Renal cortical epithelial cell (primary cell): Measurements from ENCODE around the gene USE1. TPM values are rescaled to one million over a fixed set of nuclear protein-coding genes. Genes with fewer than 3 reads are reported as not detected.

Source experiments
- DNase-seq: peaks from one replicate; pipeline ENCODE4 v3.0.0-alpha.2; 2011; ENCODE audit warnings: low read depth
- total RNA-seq: library from RNA; depleted of rRNA; stranded (reverse); fragments of >200 nt; gene quantifications from 2 replicates; pipeline ENCODE4 v1.2.3, GENCODE V29; 2014

The USE1 gene
- total RNA-seq, 1 donor from 2014 or later = 22.3 TPM

DNA sequence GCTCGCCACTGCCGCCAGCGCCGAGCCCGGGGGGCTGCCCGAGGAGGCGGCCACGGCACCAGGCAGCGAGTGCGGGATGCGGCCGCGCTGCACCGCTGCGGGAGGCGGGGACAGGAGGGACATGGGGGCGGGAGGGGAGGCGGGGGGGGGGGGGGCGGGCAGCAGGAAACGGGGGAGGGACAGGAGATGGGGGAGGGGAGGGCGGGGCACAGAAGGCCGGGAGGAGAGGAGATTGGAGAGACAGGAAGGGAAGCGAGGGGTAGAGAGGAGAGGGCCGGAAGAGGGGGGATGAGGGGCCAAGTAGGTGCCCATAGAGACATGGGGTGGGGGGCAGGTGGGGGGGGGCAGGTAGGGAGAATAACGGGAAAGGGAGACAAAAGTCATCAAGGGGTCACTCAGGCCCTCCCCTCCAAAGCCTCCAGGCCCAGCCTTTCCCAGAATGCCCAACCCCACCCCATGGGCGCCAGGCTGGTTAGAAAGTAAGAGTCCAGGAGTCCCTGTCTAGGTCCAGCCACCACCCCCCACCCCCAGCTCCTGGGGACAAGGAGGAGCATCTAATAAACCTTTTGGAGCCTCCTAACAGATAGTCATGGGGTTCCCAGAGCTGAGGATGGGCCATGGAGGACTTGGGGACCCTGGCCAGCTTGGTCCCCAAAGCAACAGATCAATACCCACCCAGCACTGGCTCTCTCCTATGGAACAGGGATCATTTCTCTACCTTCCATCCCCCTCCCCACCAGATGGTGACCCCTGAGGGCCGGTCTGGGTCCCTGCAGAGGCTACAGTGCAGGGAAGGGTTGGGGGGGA, 21.0 kb downstream of the USE1 start:
- no peak for DNase-seq

DNA sequence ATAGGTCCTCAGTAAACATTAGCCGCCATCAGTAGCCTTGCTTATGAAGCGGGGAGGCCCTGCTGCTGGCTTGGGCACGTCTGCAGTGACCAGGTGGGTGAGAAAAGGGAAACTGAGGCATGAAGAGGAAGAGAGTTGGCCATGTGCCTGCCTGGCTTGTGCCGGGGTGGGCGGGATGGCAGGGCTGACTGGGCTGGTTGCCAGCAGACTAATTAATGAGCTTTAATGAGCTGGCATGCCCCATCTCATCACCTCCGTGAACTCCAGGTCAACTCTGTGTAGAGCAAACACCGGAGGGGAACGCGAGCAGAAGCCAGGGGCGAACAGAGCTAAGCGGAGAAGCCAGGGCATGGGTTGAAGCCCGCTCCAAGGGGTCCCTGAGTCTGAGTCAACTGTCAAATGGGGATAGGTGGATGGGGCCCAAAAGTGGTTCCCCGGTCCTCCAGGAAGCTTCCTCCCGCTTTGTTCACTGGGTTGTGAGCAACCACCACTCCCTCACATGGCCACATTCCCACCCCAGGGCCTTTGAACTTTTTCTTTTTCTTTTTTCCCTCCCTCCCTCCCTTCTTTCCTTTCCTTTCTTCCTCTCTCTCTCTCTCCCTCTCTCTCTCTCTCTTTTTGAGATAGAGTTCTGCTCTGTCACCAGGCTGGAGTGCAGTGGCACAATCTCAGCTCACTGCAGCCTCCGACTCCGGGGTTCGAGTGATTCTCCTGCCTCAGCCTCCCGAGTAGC, 21.8 kb downstream of the USE1 start:
- DNase-seq = no peak

DNA sequence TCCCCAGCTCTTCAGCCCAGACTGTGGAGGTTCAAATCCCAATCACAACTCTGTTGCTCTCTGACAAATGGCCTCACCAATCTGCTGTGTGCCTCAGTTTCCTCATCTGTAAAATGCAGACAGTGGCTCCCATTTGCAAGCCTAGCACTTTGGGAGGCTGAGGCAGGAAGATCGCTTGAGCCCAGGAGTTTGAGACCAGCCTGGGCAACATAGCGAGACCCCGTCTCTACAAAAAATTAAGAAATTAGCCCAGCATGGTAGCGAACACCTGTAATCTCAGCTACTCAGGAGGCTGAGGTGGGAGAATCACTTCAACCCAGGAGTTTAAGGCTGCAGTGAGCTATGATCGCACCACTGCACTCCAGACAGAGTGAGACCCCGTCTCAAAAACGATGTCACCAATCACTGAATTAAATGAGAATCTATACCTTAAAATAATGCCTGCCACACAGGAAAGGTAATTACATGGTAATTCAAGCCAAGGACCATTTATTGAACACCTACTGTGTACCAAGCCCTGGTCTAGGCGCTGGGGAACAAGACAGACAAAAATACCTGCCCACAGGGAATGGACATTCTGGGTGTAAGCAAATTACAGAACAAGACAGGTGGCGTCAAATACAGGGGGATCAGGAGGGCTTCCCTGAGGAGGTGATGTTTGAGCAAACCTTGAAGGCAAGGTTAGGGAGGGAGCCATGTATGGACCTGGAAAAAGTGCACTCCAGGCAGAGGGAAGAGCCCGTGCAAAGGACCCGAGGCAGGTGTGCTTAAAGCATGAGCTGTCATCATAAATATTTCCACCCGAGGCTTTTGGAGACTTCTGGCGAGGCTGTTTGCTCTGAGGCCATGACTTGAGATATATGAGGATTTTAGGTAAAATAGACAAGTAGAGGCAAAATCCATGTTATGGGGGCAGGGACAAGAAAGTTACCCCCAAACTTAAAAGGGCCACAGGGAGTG, 22.9 kb downstream of the USE1 start:
- no peak for DNase-seq

GRCh38 chr19:17240062-17240752, 25.1 kb downstream of the USE1 start:
- DNase-seq = no peak

DNA sequence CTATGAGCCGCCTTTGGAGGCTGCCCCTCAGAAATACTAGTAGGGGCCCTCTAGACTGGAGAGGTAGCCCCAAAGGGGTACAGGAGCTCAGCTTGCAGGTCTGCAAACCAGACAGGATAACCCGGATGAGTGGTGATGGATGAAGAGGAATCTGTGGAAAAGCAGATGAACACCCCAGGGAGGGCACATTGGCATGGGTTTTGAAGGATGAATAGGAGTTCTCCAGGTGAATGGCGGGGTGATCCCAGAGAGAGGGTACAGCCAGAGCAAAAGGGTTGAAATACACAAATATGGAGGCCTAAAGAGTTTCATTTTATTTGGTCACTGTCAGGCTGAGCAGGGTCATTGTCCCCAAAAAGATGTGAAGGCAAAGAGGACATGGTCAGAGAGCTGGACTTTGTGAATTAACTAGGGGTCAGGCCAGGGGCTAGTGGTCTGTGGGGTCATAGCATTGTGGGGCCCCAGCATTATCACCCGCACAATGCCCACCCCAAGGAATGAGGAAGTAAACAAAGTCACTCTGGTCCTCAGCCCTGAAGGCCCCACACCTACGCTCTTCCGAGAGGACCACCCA, 25.8 kb downstream of the USE1 start:
- DNase-seq = no peak

DNA sequence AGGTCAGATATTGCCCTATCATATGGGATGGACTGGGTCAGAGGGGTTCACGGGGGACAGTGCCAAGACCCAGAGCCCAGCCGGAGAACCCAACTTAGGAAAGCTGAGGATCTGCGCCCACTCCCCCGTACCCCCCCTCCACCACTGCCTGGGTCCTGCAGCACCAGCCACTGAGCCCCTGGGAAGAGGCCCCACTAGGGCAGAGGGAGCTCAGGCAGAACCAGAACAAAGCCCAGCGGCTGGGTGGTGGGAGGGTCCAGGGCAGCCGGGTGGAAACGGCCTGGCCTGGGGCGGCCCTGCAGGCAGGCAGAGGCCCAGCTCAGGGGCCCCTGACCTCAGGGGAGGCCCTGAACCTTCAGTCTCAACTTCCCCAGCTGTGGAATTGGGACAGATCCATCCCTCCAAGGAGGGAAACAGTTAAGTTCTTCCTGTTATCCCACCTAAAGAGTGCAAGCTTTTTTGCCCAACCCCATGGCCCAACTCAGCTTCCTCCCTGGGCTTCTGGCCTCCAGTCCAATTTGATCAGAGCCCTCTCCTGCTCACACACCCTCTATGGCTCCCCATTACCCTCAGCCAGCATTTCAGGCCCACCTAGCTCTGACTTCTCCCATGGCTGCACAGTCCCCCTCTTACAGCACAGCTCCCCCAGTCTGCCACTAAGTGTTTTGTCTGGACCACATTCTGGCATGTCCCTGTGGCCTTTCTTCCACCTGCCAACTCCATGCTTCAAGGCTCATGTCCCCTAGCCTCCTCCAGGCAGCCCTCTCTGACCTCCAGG, 27.5 kb downstream of the USE1 start:
- peak; percentile 15 for DNase-seq

- DNase-seq = no peak
These were observed 28.2 kb downstream of the USE1 start for GRCh38 chr19:17243211-17243829.

- peak; percentile 22 for DNase-seq
These were observed 28.9 kb downstream of the USE1 start for GRCh38 chr19:17243830-17244617.

- DNase-seq = no peak
These were observed 29.7 kb downstream of the USE1 start for GRCh38 chr19:17244618-17245534.

- no peak for DNase-seq
These were observed 30.4 kb downstream of the USE1 start, which contains the start of gene NR2F6 for GRCh38 chr19:17245535-17245984. TSS of gene NR2F6 (minus strand) at chr19:17245919. CDS start at chr19:17245220, 699 bp downstream.

DNA sequence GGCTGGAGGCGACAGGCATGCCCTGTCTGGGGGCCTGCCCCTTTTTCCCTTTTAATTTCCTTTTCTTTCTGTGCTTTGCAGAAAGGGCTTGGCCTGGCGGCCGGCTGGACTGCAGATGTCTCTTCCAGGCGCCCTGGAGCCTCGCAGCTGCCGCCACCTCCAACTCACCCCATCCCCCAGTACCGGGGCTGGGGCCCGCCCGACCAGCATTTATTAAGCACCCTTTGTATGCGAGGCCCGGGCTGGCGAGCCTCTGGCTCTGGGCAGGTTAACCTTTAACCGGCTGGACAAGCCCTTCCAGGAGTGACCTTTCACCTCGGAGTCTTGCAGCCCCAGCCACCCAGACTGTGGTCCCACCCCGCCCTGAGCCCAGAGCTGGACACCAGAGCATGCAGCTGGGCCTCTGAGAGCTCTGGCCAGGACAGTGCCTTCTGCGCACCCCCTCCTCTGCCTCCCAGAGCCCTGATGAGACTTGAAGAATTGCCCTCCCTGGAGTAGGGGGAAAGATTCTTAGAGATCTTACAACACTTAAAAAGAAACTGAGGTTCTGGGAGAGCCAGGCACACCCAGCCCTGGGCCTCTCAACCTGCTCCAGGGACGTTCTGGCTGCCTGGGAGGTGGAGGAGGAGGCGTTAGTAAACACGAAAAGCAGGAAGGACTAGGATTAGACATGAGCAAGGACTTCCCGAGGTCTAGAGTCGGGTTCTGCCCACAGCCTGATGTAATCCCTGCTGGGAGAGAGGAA, 31.7 kb downstream of the USE1 start:
- peak; percentile 14 for DNase-seq

GRCh38 chr19:17248011-17248776, 33.0 kb downstream of the USE1 start:
- no peak for DNase-seq

DNA sequence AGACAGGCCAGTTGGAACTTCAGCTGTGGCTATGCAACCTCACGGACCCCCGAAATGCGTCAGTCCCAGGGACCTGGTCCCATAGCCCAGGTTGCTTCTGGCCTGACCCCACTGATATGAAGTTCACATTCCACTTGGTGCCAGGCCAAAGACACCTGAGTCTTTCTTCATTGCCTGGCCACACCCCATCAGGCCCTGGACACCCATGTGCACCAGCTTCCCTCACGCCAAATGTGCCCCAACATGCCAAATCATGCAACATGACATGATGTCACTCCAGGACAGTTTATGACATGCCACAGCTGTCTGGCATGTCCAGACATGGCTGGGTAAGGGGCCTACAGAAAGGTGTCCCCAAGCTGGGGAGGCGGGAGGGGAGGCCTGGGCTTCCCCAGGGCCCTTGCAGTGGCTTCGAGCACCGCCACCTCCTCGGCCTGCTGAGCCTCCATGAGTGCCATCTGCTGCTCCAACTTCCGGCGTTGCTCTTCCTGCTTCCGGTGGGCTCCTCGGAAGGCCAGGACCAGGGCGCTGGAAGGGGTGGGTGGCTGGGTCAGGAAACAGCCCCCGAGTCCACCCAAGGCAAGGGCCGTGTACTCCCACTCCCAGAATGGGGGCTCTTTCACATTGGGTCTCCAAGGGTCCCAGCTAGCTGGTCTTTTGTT, 34.9 kb downstream of the USE1 start:
- no peak for DNase-seq

- no peak for DNase-seq
These were observed 39.5 kb downstream of the USE1 start for GRCh38 chr19:17254636-17255035.

DNA sequence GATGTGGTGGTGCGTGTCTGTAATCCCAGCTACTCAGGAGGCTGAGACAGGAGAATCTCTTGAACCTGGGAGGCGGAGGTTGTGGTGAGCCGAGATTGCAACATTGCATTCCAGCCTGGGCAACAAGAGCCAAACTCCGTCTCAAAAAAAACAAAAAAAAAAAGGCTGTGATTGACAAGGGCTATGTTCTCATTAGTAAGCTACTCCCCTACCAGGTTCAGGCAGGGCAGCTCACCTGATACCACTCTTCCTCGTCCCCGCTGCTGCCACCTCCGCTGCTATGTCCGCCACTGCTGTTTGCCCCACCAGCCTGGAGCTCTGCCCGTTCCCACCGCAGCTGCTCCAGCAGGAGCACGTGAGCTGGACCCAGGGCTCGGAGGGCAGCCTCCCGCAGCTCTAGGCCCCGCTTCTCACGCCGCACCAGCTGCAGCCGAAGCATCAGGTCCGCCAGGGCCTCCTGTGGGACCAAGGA, 40.0 kb downstream of the USE1 start:
- DNase-seq = peak; percentile 71
